DMS153 treated with DMSO at 0.1 percent for 48 hours (cell line): ENCODE measurements around the gene MRRF.

Experiments used
- DNase-seq: peaks from one replicate; lab custom pipeline; 2025; ENCODE audit not compliant: unreplicated experiment; lab: John Stamatoyannopoulos, UW

Gene MRRF

DNA sequence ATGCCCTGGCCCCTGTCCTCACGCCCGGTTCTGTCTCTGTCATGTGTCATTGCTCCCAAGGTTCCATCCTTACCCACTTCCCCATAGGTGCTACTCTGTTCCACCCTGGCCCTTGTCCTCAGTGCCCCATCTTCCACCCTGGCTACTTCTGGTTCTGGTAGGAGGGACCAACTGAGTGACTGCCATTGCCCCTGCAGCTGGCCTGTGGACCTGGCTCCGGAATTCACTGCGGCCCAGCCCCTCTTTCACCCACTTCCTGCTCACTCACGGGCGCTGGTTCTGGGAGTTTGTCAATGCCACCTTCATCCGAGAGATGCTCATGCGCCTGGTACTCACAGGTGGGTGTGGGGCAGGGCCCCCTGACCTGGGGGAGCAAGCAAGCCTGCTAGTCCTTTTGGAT lies 113.6 kb downstream of the MRRF start:
- no peak for DNase-seq

GRCh38 chr9:122379340-122379739 lies 114.7 kb downstream of the MRRF start:
- no peak for DNase-seq

- no peak for DNase-seq
Observed at GRCh38 chr9:122380293-122380692, 115.6 kb downstream of the MRRF start.
